Measurements from ENCODE around the gene DSCAM.

Gene DSCAM

DNA sequence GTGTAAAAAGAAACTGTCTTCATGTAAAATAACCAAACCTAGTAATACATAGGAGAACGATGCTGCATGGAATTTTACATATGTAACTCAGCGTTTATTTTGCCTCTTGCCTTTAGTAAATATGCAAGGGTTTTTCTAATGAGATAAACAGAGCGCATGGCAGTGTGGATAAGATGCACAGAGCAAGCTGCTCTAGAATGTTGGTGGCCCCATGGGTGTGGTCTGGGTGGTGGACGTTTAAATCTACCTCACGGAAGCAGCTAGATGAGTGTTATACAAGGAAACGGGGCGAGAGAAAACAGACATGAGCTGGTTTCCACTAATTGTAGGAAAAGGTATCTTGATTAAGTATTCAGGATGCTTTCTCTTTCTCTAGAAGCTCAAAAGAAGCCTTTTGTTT lies 205.9 kb downstream of the DSCAM start:
- no peak for DNase-seq

DNA sequence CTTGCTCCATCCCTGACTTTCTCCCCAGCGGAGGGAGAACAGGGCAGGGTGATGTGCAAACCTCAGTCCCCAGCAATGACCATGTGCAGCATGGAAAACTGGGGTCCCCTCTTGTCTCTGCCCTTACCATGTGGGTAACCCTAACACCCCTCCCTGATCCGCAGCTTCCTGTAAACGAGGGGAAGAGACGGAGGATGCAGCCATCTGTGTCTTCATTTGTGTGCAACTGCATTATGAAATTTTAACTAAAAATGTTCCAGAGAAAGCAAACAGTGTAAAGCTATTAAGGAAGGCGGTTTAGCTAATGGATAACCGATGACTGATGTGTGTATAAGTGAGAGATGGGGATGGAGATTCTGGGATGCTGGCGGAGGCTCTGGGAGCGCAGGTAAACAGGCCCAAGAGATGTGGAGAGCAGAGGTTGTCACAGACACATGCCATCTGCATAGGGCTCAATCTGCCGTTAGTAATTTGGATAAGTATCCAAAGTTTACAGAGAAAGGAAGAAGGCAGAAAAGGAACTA lies 206.6 kb downstream of the DSCAM start:
- no peak for DNase-seq

DNA sequence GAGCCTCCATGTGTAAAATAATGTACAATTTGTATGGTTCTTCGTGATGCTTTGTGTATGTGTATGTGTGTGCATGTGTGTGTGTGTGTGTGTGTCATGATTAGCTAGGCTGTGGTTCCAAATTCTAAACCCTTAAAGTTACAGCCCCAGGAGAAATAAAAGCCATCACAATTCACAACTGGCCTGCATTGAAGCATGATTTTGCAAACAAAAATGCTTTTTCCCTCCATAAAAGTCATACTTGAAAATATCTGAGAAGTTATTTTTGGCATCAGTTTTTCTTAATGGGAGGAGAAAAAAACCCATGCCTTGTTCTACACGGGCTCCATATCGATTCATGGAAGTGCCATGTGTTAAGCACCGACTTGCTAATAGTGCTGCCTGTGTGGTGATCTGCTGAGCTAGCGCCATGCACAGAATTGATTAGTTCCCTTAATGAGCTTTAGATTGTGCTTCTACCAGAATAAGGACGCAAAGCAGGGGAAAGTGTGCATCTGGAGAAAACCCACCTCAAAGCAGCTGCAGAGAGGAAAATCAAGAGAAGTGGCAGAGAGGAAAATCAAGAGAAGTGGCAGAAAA lies 207.3 kb downstream of the DSCAM start:
- no peak for DNase-seq

DNA sequence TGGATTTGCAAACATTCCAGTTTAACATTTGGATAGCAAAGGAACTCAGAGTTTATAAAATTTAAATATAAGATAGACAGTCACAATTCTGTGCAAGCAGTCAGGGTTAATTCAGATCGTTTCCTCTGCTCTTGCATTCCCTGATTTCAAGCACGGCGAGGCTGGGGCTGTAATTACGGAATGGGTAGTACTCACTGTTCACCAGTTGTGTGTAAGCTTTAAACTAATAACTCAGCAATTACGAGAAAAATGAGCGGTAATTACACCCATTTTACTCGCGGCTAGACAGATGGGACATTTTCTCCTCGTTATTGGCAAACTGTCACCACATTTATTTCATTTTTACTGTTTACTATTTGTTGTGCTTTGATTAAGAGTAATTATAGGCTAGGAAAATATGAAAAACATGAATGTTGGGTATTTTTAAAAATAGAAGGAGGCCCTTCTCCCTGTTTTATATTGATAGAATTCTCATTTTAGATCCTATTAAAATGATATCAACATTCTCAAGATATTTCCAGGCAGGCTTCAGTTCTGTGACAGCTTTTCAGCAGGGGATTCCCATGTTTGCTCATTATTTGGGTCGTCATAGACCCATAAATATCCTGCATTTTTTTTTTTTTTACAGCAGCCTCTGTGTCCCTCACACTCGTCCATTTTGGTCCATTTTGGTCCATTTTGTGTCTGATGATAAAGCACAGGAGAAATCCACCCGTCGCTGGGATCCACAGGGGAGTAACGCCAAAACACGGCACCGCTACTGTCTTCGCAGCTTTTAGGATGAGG lies 208.3 kb downstream of the DSCAM start:
- DNase-seq = no peak

DNA sequence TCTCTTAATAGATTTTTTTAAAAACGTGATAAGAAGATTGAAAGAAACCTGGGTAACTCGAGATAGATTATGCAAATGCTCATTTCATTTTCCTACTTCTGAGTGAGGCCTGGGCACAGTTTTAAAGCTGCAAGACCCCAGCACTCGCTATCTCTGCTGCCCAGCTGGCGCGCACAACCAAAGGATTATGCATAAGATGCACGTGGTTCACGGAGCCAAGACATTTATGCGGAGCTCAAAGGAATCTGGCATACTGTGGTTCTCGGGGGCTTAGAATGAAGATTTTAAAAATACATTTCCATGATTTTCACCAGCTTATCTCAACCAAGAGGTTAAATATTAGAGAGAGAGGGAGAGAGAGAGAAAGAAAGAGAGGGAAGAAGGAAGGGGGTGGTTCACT lies 210.9 kb downstream of the DSCAM start:
- DNase-seq = no peak

DNA sequence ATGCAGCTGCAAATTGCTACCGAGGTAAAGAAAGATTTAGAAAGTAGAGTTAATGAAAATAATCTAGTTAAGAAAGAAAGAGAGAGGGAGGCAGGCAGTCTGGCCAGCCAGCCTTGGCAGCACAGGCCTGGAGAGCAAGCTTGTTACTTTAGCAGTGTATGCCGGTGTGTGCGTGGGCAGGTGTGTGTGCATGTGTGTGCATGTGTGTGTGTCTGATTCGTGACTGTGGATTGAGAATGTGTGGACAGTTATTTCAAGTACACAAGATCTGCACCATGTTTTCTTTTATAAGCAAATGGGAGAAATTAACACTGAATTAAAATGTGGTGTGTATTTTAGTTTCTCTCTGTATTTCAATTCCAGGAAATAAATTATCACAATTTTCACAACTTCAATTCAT lies 211.6 kb downstream of the DSCAM start:
- no peak for DNase-seq

DNA sequence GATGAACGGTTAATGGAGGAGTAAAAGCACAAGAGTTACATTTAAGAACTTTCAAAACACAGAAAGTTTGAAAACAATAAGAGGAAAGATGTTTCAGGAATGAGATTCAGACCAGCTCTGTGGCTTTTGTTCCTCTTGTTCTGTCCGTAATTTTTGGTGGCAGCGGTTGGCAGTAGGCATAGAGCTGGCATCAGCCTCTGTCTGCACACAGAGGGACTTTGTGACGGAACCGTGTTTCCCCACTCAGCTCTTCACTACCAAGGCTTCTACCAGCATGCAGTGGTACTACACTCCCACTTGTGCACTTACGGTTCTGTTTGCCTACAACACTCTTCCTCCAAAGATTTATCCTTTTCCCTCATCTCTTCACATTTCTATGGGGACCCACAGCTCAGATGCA lies 212.8 kb downstream of the DSCAM start:
- no peak for DNase-seq

DNA sequence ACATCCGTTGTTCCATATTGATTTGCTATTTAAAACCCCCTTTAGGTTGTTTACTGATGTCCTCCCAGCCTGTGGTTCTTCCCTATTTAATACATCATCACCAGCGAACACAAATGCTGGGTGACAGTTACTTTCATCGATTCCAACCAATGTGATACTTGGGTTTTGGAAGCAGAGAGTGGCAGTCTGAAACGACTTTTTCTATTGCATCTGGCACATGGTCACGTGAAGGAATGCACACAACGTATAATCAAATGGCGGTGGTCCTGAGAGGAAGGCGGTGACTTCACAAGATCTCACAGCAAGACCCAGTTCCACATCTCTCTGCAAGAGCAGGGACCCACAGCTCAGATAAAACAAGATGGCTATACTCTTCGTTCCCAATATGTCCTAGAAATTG lies 213.9 kb downstream of the DSCAM start:
- DNase-seq = no peak

DNA sequence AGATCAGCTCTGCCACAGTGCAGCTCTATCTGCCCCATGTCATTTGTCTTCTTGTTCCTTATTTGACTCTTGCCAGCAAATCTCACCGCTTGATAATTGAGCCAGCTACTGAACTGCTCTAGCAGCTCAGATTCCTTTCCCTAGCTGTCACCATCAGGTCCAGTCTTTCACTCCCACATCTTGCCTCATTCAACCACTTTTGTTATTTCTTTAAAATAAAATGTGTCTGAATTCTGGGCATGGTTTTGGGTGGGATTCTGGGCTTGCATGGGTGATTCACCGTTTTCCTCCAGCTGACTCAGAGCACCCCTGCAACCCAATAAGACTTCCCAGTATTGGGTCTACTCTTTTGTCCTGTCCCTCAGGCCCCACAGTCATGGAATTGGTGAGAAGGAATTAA lies 215.7 kb downstream of the DSCAM start:
- DNase-seq = no peak

DNA sequence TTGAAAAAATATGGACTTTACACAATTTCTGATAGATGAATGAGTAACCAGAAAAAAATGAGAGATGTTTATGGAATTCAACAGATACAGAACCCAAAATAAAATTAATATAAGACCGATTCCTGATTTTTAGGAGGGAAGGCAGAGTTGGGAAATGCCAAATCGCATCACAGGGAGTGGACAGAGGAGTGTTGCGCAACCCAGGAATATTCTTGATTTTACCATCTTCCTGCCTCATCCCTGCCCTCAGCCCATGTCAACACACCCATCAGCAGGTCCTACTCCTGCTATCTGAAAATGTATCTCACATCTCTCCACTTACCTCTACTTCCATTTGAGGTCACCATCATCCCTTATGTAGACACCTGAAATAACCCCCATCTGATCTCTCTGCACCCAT lies 221.0 kb downstream of the DSCAM start:
- DNase-seq = no peak

DNA sequence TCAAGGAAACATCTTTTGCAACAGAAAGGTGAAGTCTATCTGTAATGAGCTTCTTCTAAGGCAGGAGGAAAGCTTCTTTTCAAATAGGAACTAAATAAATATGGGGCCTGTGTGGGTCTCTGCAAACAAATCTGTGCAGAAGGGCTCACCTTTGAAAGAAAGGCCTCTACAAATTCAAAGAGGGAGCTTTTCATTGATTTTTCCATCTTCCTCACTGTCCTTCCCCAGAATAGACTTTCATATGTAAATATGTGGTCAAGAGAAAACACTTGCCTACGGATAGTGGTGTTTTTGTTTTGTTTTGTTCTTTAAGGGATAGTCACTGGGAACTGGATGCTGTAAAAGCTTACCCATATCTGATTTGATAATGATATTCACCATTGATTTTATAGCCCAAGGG lies 223.4 kb downstream of the DSCAM start:
- no peak for DNase-seq

DNA sequence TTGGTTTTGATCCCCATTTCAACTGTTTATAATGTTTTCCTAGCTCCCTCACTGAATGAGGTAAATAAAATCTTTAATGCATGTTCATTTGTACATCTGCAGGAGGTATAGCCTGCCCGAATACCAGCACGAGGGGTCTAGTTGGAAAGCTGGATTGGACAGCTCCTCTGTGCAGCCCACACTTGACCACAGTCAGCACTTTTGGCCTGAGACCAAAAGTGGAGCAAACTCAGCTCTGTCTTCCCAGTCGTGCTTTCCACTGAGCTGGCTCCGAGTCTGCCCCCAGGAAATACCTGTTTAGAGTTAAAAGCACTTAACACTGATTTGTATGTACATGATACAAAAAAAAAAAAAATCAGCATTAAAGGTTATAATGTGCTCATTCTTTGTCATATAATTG lies 224.4 kb downstream of the DSCAM start:
- DNase-seq = no peak

DNA sequence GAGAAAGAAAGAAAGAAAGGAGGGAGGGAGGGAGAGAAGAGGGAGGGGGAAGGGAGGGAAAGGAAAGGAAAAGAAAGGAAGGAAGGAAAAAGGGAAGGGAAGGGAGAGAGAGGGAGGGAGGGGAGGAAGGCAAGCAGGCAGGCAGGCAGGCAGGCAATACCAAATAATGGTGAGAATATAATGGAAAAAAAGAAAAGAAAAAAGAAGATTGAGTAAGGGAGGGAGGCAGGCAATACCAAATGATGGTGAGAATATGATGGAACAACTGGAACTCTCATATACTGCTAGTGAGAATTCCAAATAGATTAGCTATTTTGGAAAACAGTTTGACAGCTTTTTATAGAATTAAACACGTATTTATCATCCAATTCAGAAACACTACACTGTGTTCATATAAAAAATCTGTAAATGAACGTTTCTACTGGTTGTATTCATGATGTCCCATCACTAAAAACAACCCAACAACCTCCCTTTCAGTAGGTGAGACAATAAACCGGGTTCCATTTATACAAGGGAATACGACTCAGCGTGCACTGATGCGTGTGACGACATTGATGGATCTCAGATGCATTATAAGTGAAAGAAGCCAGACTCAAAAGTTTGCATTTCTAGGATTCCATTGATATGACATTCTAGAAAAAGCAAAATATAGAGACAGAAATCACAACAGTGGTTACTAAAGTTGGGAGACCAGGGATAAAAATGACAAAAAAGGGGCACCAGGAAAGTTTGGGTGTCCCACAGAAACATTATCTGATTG lies 226.4 kb downstream of the DSCAM start:
- no peak for DNase-seq

DNA sequence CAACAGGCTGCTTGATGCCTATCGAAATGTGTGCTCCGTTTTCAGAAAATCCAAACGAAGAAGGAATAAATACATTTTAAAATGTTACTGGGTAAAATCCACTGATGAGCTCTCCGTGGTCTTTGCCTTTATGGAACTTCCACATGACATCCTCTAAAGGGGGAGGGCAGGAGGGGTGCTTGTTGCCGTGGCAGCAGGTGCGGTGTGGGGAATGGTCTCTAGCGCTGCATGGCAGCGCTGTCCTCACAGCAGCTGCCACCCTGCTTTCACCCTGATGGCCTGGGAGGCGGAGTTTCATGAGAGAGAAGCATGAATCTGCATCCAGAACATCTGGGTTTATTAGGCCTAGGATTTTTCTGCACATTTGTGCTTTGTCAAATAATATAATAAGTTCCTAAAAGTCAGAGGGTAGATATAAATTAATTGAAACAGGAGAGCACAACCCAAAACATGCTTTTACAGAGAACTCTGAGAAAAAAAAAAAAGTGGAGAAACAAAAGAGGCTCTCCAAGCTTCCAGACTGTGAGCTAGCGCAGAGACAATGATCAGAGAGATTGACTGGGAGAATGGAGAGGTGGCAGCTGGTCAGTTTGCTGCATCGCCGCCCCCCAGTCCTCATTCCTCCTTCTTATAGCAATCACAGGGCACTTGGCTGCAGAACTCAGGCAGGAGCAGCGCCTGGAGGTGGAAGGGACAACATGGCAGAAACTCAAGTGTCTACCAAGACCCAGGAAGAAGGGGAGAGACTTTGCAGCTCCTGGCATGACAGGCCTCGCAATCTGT lies 228.6 kb downstream of the DSCAM start:
- DNase-seq = no peak

DNA sequence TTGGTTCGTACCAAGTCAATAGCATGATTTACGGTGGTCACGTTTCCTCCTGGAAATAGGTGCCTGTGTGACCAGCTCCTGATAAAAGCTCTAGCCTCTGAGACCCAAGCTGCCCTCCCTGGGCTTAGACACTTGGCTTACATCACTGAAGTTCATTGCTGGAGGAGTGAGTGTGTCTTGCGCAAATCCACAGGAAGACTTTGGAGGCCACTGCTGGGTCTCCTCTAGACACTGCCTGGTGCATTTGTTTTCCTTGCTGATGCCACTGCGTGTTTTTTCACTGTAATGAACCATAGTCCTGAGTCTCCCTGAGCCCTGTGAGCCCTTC lies 230.6 kb downstream of the DSCAM start:
- no peak for DNase-seq

DNA sequence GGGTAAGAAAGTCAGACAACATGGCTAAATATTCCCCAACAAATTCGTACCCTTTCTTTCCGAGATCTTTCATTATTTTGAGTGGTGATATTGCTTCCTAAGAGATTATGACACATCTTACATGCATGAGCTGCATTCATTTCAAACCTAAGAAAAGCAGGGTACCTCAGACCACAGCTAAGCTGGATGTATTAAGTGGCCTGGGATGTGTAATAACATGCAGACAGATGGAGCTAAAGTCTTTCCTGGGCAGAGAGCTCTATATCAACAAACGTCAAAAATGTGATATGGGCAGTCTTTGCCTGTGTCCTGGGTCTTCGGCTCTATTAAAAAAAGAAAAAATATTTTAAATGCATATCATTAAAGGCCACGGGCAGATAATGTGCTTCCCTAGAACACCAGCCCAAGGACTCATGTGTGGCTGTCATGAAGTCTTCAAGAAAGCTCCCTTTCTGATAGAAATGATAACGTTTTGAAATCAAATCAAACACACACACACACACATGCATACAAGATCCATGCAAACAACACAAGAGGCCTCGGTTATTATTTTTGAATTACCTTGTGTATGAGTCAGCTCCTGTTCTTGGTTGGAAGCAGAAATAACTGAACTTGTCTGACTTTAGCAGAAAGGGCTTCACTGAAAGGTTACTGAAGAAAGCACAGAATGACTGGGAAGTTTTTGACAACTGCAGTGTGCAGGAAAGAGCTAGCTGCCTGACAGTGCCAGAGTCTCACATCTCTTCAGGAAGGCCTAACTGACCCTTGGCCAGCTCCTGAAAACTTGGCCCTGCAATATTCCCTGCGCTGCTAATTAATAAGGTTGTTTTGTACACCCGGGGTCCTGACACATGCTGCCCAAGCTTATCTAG lies 231.2 kb downstream of the DSCAM start:
- no peak for DNase-seq

DNA sequence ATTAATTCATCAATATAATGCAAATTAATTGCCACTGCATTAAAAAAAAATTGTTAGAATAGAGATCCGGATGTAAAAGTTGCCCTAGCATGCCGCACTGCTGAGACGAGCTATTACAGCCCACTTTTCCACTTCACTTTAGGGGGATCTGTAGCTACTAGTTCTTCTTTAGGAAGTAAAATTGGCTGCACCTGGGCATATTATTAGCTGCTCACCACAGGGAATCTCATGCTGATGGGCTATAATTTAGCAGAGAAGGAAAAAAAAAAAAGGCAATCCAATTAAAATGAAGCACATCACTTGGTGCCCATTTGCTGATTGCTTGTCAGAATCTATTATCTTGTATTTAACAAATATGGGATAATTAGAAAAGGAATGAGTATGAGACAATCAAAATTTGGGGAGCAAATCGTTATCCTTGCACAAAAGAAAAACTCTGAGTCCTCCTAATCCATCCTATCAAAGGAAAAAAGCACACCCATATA lies 233.4 kb downstream of the DSCAM start:
- DNase-seq = no peak

DNA sequence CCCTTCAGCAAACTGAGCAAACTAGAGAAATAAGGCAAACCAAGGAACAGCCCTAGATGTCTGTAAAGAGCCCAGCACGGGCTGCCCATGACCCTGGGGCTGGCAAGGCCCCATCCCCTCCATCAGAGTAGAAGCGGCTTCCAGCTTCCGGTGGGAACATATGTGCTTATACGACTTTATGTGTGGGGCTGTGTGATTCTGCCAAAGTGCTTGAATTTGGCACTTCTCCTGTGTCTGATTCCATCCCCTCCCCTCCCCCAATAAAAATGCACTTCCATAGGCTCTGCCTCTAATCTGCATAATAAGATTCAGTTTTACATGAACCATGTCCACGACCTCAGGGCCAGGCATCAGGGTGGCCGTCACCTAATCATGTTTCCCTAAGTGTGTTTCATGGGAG lies 236.6 kb downstream of the DSCAM start:
- DNase-seq = no peak

DNA sequence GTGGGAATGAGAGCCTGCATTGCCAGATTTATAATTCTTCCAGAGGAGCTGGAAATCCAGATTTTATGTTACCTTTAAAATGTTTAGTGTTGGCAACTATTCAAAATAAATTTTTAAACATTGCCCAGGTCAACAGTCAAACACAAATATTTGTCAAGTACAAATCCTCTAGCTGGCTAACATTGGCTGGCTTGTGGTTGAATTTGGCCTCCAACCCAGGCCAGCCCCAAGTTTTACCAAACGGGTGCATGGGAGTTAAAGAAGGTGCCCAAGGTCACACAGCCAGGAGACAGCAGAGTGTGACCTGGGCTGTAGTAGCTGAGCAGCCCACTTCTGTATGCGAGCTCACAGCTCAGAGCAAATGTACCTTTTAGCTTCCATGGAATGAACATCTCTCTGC lies 240.6 kb downstream of the DSCAM start:
- no peak for DNase-seq

DNA sequence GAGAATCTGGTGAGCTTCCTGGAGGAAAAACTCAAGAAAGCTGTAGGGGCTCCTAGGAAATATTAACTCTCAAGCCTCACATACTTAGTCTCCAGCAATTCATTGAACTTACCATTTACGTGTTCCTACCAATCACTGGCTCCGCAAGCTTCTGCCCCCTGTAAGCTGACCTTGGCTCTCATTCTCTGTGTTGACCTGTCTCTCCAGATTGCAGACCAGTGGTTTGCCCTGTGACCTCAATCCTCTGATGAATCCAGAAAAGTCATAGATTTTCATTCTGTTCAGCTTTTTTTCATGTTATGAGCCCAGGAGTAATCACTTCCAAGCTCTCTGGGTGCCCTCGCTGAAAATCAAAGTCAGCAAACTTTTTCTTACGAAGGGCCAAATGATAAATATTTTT lies 241.9 kb downstream of the DSCAM start:
- no peak for DNase-seq

DNA sequence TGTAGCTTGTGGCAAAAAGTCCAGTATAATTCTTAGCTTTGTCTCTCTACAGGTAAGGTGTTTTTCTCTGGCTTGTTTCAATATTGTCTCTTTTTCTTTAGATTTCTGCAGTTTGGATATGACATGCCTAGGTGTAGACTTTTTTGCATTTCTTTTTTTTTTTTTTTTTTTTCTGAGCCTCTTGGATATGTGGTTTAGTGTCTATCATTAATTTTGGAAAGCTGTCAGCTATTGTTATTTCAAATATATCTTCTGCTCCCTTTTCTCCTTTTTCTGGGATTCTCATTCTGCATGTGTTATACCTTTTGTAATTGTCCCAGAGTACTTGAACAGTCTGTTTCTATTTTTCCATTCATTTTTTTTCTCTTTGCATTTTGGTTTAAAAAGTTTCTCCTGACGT lies 243.2 kb downstream of the DSCAM start:
- no peak for DNase-seq

DNA sequence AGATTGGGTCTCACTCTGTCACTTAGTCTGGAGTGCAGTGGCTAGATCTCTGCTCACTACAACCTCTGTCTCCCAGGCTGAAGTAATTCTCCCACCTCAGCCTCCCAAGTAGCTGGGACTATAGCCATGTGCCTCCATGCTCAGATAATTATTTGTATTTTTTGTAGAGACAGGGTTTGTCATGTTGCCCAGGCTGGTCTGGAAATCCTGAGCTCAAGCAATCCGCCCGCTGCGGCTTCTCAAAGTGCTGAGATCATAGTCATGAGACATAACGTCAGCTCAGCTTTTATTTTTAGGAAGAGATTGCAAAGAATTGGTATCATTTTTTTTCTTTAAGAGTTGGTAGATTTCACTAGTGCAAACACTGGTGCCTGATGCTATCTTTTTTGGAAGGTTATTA lies 244.9 kb downstream of the DSCAM start:
- no peak for DNase-seq

Measured in stimulated activated naive CD4-positive, alpha-beta T cell (primary cell).